GM12878 (cell line): ENCODE data around the gene CHRNE. TPM values are rescaled to one million over a fixed set of nuclear protein-coding genes. Genes with fewer than 3 reads are reported as not detected.

Source experiments
- ATAC-seq: fragments of 200-7000 bp; cut with Tn5 transposase; 3 replicates; pipeline ENCODE4 v1.9.1; 2020; ENCODE audit warnings: mild to moderate bottlenecking, moderate library complexity
- BruUV-seq: library from RNA; stranded (reverse); fragments of 400-500 nt; replicated peaks from 2 replicates; lab custom pipeline; 2021; lab: Mats Ljungman, UMichigan
- CTCF ChIA-PET: fragments of 300-600 bp; sonication (Branson Sonifier 250); formaldehyde crosslinking; extraction: SDS; loops from one replicate; lab custom pipeline; 2021; ENCODE audit warnings: inconsistent platforms; lab: Yijun Ruan, JAX
- POLR2A ChIA-PET: fragments of 350-600 bp; formaldehyde crosslinking; extraction: SDS; loops from one replicate; lab custom pipeline; 2021; ENCODE audit warnings: inconsistent platforms; lab: Charles Lee
- RAD21 ChIA-PET: fragments of 300-600 bp; sonication (Branson Sonifier 250); formaldehyde crosslinking; loops from one replicate; lab custom pipeline; 2023; ENCODE audit warnings: antibody characterized with exemption; ENCODE audit not compliant: unreplicated experiment; lab: Charles Lee
- SMC1A ChIA-PET: fragments of 300-600 bp; sonication (Branson Sonifier 250); formaldehyde crosslinking; loops from one replicate; lab custom pipeline; 2023; ENCODE audit not compliant: unreplicated experiment, uncharacterized antibody; lab: Charles Lee
- DNase-seq: peaks from one replicate; pipeline ENCODE4 v3.0.0-alpha.2; 2011; ENCODE audit warnings: low read depth, low spot score
- FAIRE-seq: peaks from 3 replicates; lab custom pipeline; 2011; peaks lifted over from hg19 to GRCh38; lab: Jason Lieb, UNC
- H2AFZ ChIP-seq: 2 replicates; pipeline ENCODE4 v1.6.0; 2011; ENCODE audit warnings: low read depth, low read length, control low read depth; ENCODE audit not compliant: control insufficient read depth
- H3K27ac ChIP-seq: 2 replicates; pipeline ENCODE4 v1.5.1; 2011; ENCODE audit warnings: control low read depth; ENCODE audit not compliant: control insufficient read depth, insufficient read depth
- H3K27me3 ChIP-seq, 2 experiments: replicated peaks in 1 of 2; 2 replicates each; pipeline versions ENCODE4 v1.6.0 to v1.6.1; 2011; ENCODE audit warnings: low read length in 1 of 2; ENCODE audit not compliant: control insufficient read depth in 2 of 2, insufficient read depth in 2 of 2
- H3K36me3 ChIP-seq, 2 experiments: 2 replicates each; pipeline ENCODE4 v1.5.1; 2011; ENCODE audit warnings: low read length in 1 of 2; ENCODE audit not compliant: control insufficient read depth in 2 of 2, insufficient read depth in 2 of 2
- H3K4me1 ChIP-seq: 2 replicates; pipeline ENCODE4 v1.6.1; 2011; ENCODE audit warnings: mild to moderate bottlenecking, low read length, moderate library complexity, mixed read lengths; ENCODE audit not compliant: control insufficient read depth, insufficient read depth
- H3K4me2 ChIP-seq: 2 replicates; pipeline ENCODE4 v1.6.0; 2011; ENCODE audit warnings: control low read depth; ENCODE audit not compliant: control insufficient read depth, insufficient read depth
- H3K4me3 ChIP-seq: fragments of 200-600 bp; sonication (generic); 2 replicates; pipeline ENCODE4 v1.5.1; 2016
- H3K79me2 ChIP-seq: 2 replicates; pipeline ENCODE4 v1.6.0; 2011; ENCODE audit warnings: low read length; ENCODE audit not compliant: control insufficient read depth, insufficient read depth
- H3K9ac ChIP-seq: 2 replicates; pipeline ENCODE4 v1.8.0; 2011; ENCODE audit warnings: low read length, control low read depth, mixed read lengths; ENCODE audit not compliant: control insufficient read depth, insufficient read depth
- H3K9me3 ChIP-seq: replicated peaks from 3 replicates; pipeline ENCODE4 v1.5.1; 2011; ENCODE audit warnings: mild to moderate bottlenecking, low read length; ENCODE audit not compliant: control insufficient read depth, insufficient read depth
- H4K20me1 ChIP-seq: 2 replicates; pipeline ENCODE4 v1.6.0; 2011; ENCODE audit not compliant: control insufficient read depth, insufficient read depth
- CBX3 ChIP-seq: fragments of 200-600 bp; sonication (generic); IDR thresholded peaks from 2 replicates; pipeline ENCODE4 v1.6.1; 2016; ENCODE audit warnings: low read depth, borderline replicate concordance
- CEBPZ ChIP-seq: fragments of 150-350 bp; IDR thresholded peaks from 2 replicates; pipeline ENCODE4 v1.6.1; 2016; ENCODE audit warnings: low read depth, low read length
- GABPA ChIP-seq: IDR thresholded peaks from 2 replicates; pipeline ENCODE4 v1.6.1; 2014; ENCODE audit warnings: antibody characterized with exemption, low read depth, mild to moderate bottlenecking, inconsistent platforms
- GATAD2B ChIP-seq: fragments of 450-650 bp; conservative IDR thresholded peaks from 2 replicates; pipeline ENCODE4 v1.6.1; 2017; ENCODE audit warnings: low read depth, mild to moderate bottlenecking, moderate library complexity
- IRF4 ChIP-seq: IDR thresholded peaks from 2 replicates; pipeline ENCODE4 v1.6.1; 2011; ENCODE audit warnings: low read depth, low read length
- MTA2 ChIP-seq: fragments of 450-650 bp; IDR thresholded peaks from 2 replicates; pipeline ENCODE4 v1.6.1; 2016; ENCODE audit warnings: low read depth, mild to moderate bottlenecking, moderate library complexity
- SREBF2 ChIP-seq: IDR thresholded peaks from 2 replicates; pipeline ENCODE4 v1.6.1; 2012; ENCODE audit warnings: mild to moderate bottlenecking, low read length
- TCF12 ChIP-seq: IDR thresholded peaks from 2 replicates; pipeline ENCODE4 v1.6.1; 2011; ENCODE audit warnings: low read depth, mild to moderate bottlenecking, low read length
- YBX1 ChIP-seq: fragments of 450-650 bp; IDR thresholded peaks from 2 replicates; pipeline ENCODE4 v1.6.1; 2016; ENCODE audit warnings: antibody characterized with exemption
- ZNF274 ChIP-seq: IDR thresholded peaks from one replicate; pipeline ENCODE4 v1.8.0; 2011; ENCODE audit not compliant: insufficient read length, insufficient read depth
- WGBS: methylation state at CpG from one replicate; pipeline ENCODE4 v1.1.6; 2016; ENCODE audit warnings: low lambda C conversion rate; ENCODE audit not compliant: insufficient replicate concordance, insufficient coverage; ENCODE audit errors: missing lambda C conversion rate; 5-methylcytosine and 5-hydroxymethylcytosine counted together
- in situ Hi-C: fragments of 300-500 bp; cut with MboI; formaldehyde crosslinking; loops from 9 replicates; pipeline ENCODE4 v1.14.3; 2018; ENCODE audit warnings: mixed read lengths
- intact Hi-C: fragments of 100-400 bp; cut with micrococcal nuclease; formaldehyde crosslinking; loops from one replicate; pipeline ENCODE4 v1.14.2; 2022; ENCODE audit not compliant: unreplicated experiment
- polyA plus RNA-seq, 11 experiments: library from polyadenylated mRNA; depleted of rRNA in 4 of 11; unstranded in 6 of 11; stranded (reverse) in 5 of 11; fragments of >200 nt; fragmentation: Nextera tagmentation in 4 of 11; fragmentation: Illumina TruSeq in 1 of 11; extraction: Ambion mirVana in 4 of 11; extraction: Trizol in 1 of 11; gene quantifications; 1 replicate in 1 of 11; 2 replicates in 10 of 11; pipeline versions ENCODE4 v1.2.1 to v1.2.3, GENCODE V29; 2011 to 2016; ENCODE audit warnings: inconsistent platforms in 2 of 11, missing spikeins in 2 of 11, low read depth in 1 of 11
- total RNA-seq, 4 experiments: library from RNA; depleted of rRNA in 3 of 4; stranded (reverse); fragments of >200 nt in 3 of 4; fragmentation: Illumina TruSeq in 1 of 4; extraction: Trizol in 1 of 4; gene quantifications; 2 replicates each; pipeline versions ENCODE4 v1.2.1 to v1.2.3, GENCODE V29; 2013 to 2021
- TF ChIP-seq, protein P1 (sequence below): IDR thresholded peaks from 2 replicates; pipeline ENCODE4 v1.6.1; 2011; ENCODE audit warnings: mild to moderate bottlenecking, low read depth, low read length, moderate library complexity; ENCODE audit not compliant: insufficient replicate concordance
- TF ChIP-seq, protein P2 (sequence below): IDR thresholded peaks from 2 replicates; pipeline ENCODE4 v1.6.1; 2012; ENCODE audit warnings: mild to moderate bottlenecking, low read depth, low read length

CHRNE gene
- total and polyA plus RNA-seq, 10 of the 15 experiments (the other 5 are each of a cell fraction or from before 2014, with no cell fraction given) = 0.05 to 0.11 (median 0.08) TPM; not detected in 6

GRCh38 chr17:4856271-4856936 is 46.5 kb downstream of the CHRNE start:
- H3K27me3 ChIP-seq = no peaks in the 10 kb centered on the region
- H3K79me2 ChIP-seq = no peaks in the 10 kb centered on the region; the same call in 1 of the 2 replicates
- H3K27ac ChIP-seq = no peak overlapping the region
- H3K4me1 ChIP-seq = no peaks in the 10 kb centered on the region
- no peak overlapping the region for H2AFZ ChIP-seq
- no peak for TF ChIP-seq MTA2
- TF ChIP-seq CEBPZ = no peak
- no peak for TF ChIP-seq CBX3
- TF ChIP-seq, protein P1, sequence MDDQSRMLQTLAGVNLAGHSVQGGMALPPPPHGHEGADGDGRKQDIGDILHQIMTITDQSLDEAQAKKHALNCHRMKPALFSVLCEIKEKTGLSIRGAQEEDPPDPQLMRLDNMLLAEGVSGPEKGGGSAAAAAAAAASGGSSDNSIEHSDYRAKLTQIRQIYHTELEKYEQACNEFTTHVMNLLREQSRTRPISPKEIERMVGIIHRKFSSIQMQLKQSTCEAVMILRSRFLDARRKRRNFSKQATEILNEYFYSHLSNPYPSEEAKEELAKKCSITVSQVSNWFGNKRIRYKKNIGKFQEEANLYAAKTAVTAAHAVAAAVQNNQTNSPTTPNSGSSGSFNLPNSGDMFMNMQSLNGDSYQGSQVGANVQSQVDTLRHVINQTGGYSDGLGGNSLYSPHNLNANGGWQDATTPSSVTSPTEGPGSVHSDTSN = no peak
- TF ChIP-seq SREBF2 = no peak
- TF ChIP-seq GABPA = no peak
- TF ChIP-seq IRF4 = no peak
- no peak for TF ChIP-seq GATAD2B
- TF ChIP-seq ZNF274 = no peak
- no peak for TF ChIP-seq YBX1
- no peak for TF ChIP-seq TCF12
- TF ChIP-seq, protein P2, sequence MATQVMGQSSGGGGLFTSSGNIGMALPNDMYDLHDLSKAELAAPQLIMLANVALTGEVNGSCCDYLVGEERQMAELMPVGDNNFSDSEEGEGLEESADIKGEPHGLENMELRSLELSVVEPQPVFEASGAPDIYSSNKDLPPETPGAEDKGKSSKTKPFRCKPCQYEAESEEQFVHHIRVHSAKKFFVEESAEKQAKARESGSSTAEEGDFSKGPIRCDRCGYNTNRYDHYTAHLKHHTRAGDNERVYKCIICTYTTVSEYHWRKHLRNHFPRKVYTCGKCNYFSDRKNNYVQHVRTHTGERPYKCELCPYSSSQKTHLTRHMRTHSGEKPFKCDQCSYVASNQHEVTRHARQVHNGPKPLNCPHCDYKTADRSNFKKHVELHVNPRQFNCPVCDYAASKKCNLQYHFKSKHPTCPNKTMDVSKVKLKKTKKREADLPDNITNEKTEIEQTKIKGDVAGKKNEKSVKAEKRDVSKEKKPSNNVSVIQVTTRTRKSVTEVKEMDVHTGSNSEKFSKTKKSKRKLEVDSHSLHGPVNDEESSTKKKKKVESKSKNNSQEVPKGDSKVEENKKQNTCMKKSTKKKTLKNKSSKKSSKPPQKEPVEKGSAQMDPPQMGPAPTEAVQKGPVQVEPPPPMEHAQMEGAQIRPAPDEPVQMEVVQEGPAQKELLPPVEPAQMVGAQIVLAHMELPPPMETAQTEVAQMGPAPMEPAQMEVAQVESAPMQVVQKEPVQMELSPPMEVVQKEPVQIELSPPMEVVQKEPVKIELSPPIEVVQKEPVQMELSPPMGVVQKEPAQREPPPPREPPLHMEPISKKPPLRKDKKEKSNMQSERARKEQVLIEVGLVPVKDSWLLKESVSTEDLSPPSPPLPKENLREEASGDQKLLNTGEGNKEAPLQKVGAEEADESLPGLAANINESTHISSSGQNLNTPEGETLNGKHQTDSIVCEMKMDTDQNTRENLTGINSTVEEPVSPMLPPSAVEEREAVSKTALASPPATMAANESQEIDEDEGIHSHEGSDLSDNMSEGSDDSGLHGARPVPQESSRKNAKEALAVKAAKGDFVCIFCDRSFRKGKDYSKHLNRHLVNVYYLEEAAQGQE = no peak
- SMC1A ChIA-PET = no interaction called here
- 95% methylated on average over 17 of the region's 17 CpGs for WGBS
- in situ Hi-C loops = no loop called here
- intact Hi-C loops = no loop called here
- H3K36me3 ChIP-seq = peaks cover 1 to 3% of the 10 kb centered on the region in 2 experiments; a peak in 3 of 4 replicates
- ATAC-seq (no peak), DNase-seq (no peak), FAIRE-seq (no peak)
- H3K9me3 ChIP-seq = no peaks in the 10 kb centered on the region
- H3K4me2 ChIP-seq = no peak overlapping the region
- no peaks in the 10 kb centered on the region for H4K20me1 ChIP-seq
- CTCF ChIA-PET = no interaction called here
- no peak overlapping the region for H3K4me3 ChIP-seq
- no TSS peak for BruUV-seq
- H3K9ac ChIP-seq = no peak overlapping the region
- RAD21 ChIA-PET = interaction anchor here (0.7 kb wide), 1 partner anchor 593 kb away, joined by 3 read pairs; no protein-coding TSS in a partner anchor
- POLR2A ChIA-PET = no interaction called here
